Stimulated activated CD8-positive, alpha-beta memory T cell treated with anti-CD3 and anti-CD28 coated beads, Interleukin-12 subunit alpha, Interleukin-12 subunit beta, amount 100 ng/mL, for 4 hours (primary cell): ENCODE data around the gene HSDL2.

Source experiments
- DNase-seq: peaks from one replicate; pipeline ENCODE4 v3.0.0-alpha.2; 2020; ENCODE audit warnings: low read depth

HSDL2 gene

DNA sequence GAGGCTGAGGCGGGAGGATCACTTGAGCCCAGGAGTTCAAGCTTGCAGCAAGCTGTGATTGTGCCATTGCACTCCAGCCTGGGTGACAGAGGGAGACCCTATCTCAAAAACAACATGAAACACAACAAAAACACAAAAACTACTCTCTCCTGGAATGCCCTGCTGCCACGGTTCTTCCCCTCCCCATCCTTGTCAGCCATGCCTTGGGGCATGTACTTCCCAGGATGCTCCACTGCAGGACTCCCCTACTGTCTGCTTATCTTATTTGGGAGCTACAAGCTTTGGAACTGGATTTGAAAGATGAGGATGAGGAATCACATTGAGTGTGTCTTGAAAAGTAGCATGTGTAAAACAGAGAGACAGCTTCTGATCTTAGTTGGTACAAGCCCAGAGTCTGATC lies 66.6 kb downstream of the HSDL2 start:
- no peak for DNase-seq

DNA sequence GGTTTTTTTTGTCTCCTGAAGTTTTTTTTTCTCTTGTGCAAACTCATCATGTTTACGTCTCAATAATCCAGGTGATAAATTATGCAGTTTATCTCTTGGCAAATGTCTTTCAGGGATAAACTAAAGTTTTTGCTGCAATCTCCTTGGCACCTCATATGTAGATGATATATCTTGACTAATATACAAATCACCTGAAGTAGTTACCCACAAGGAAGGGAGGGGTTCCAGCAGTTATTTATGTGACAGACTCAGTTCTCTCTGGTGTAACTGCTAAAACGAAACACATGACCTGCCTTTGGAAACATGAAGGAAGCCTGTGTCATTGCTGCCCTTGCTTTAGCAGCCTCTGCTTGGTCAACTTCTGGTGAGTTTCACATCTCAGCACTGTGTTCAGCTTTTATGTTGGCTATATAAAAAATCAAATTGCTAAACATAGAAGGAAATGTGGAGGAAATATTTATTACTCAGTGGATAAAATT lies 67.4 kb downstream of the HSDL2 start:
- no peak for DNase-seq

DNA sequence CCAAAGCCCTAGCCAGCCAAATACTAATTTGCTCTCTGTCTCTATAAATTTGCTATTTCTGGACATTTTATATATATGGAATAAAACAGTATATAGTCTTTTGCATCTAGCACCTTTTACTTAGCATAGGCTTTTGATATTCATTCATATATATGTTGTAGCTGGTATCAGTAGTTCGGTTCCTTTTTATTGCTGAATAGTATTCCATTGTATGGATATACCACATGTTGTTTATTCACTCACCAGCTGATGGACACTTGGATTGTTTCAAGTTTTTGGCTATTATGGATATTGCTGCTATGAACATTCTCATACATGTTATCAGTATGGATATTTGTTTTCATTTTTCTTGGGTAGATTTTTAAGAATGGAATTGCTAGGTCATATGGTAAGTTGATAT lies 82.9 kb downstream of the HSDL2 start:
- no peak for DNase-seq

DNA sequence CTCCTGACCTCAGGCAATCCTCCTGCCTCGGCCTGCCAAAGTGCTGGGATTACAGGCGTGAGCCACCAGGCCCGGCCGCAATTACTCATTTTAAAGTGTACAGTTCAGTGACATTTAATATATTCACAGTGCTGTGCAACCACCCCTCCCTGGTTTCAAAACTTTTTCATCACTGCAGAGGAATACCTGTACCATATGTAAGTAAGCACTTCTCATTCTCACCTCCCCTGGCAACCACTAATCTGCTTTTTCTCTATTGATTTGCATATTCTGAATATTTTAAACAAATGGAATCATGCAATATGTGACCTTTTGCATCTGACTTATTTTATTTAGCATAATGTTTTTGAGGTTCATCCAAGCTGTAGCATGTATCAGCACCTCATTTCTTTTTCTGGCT lies 85.4 kb downstream of the HSDL2 start:
- no peak for DNase-seq

DNA sequence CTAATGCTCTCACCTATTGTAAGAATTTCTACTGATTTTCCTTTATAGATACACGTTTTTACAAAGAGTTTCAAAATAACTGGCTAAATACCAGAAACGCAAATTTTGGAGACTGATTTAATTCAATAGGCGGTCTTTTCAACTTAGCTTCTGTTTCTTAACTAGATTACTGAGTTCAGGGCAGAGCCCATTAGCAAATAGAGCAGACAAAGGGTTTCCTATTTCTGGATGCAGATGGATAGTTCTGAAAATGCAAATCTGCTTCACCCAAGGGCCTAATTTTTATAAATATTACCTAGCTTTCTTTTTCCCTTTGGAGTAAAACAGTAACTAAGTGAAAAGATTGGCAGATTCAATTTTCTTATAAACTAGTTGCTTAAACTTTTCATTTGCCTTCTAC lies 93.1 kb downstream of the HSDL2 start:
- no peak for DNase-seq

DNA sequence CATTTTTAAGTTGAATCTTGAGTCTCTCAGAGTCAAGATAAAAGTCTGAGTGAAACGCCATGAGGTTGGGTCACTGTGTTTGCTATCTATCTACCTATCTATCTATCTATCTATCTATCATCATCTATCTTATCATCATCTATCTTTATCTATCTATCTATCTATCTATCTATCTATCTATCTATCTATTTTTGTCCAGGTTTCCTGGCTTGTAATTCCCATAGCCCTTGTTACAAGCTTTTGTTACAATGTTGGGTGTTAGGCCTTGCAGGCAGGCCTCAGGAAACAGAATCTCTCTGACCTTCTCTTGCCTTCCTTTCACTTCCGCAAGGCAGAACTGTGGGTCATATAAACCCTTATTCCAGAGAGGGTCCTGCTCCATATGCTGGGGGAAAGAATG lies 94.1 kb downstream of the HSDL2 start:
- no peak for DNase-seq

DNA sequence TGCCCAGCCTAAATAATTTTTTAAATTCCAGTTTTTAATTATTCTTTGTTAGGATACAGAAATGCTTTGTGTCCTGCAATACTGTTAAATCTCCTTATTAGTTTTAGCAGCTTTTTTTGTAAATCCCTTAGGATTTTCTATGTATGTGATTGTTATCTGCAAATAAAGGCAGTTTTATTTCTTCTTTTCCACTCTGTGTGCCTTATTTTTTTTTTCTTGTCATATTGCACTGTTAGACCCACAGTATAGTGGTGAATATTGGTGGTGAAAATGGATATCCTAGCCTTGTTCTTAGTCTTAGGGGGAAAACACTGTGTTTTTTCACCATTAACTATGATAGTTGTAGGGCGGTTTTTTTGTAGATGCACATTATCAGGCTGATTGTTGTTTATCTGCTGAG lies 95.4 kb downstream of the HSDL2 start:
- DNase-seq: no peak

DNA sequence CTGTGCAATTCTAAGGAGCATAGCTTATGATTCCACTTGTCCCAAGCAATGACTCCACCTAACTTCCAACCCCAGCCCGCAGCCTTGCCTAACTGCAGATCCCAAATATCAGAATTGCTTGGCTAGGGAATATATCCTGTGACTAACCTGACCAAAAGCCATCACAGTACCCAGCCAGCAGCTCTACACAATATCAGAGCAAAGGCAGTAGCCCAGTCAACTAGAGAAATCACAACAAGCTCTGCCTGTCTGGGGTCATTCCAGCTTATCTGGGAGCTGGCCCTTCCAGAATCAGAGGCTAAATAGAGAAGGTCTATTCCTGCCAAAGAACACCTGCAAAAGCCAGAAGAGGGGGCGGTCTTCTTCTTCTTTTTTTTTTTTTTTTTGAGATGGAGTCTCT lies 97.4 kb downstream of the HSDL2 start:
- DNase-seq: no peak

DNA sequence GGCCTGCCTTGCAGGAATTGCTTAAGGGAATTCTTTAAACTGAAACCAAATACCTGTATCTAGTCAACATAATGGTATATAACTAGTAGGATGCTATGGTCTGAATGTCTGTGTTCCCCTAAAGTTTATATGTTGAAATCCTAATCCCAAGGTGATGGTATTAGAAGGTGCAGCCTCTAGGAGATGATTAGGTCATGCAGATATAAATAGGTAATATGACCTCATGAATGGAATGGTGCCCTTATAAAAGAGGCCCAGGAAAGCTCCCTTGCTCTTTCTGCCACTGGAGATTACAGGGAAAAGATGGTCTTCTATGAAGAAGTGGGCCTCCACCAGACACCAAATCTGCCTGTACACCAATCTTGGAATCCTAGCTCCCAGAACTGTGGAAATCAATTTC lies 99.3 kb downstream of the HSDL2 start:
- no peak for DNase-seq

DNA sequence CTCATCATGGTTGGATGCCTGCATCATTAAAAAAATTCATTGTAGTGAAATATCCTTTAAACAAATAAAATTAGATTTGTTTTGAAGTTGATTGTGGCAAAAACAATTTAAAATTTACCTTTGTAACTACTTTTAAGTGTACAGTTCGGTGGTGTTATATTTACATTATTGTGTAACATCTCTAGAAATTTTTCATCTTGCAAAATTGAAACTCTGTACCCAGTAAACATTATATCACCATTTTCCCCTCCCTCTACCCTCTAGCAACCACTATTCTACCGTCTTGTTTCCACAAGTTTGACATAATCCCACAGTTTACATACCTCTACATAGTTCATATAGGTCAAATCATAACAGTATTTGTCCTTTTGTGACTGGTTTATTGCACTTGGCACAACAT lies 104.7 kb downstream of the HSDL2 start:
- DNase-seq: no peak

DNA sequence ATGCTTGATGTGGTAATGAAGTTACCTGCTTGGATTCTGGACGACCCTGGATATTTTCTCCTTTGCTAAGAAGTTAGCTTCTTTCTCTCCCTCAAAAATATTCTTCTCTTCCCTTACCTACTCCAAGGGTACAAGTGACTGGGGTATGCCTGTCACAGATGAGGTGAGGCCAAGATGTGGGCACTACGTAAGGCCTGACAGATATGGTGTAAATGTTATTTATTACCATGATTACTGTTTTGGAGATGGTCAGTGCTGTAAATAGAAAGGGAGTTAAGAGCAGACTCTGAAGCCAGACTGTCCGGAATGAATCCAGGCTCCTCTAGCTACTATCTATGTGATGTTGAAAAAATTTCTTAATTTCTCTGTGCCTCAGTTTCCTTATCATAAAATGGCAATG lies 105.7 kb downstream of the HSDL2 start:
- DNase-seq: no peak

DNA sequence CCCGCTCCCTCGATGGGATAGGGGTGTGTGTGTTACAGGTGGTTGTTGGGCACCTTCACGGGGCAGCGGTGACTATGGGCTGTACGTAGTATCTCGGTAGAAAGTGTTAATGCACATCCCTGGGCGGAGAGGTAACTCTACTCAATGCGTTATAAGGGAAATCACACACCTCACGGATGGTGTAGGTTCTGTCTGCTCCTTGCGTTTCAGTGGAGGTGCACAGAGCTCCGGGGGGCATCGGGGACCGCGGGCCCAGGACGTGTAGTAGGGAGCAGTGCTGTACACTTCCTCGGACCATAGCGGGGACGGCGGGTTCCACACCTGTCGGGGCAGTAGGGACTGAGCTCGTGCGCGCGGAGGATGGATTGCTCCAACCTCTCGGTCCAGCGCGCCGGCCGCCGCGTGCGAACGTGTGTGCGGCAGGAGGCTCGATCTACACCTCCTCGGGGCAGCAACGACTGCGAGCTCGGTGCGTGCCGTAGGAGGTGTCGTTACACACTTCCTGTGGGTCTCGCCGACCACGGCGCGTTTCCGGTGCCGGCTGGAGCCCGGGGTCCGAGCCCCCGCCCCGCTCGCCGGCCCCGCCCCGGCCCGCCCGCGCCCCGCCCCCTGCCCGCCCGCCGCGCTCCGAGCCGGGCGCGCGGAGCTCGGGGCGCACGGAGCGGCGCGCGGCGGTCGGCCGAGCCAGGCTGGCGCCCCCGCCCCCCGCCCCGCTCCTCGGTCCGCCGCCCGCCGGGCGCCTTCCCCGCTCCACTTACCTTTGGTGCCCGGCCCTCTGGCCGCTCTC lies 106.5 kb downstream of the HSDL2 start, which contains the start of gene KIAA1958:
TSS of gene KIAA1958 (plus strand) at position 607 of the 787 bp plus-strand sequence. CDS start 87,254 bp downstream, outside the sequence.
- DNase-seq: peak; percentile 75

DNA sequence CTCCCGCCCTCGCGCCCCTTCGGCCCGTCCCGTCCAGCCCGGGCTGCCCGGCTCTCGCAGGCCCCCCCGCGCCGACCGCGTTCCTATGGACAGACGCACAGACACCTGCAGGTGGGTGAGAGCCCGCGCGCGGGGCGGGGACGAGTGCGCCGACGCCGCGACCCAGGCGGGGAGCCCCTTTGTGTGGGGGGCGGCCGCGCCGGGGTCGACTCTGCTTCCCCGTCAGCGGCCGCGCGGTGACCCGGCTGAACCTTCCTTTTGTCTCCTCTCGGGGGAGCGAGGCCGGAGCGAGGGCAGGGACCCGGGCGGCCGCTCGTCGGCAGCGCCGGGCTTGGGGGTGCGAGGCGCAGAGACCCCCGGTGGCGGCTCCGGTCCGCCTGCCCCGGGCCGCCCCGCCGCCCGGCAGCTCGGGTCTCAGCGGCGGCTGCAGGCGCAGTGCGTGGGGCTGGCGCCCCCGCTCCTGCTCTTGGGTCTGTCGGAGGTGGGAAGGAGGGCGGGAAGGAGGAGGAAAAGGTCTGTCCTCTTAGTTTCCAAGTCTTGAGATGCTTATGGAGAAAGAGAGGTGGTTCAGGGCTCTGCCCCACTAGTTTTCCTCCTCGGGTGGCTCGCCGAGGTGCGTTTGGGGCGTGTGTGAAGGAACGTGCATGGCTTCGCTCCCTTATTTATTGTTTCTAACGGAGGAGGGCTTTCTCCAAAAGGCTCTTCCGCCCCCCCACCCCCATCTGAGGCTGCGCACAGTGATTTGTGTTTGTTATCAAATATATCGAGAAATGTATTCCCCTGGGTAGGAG lies 107.3 kb downstream of the HSDL2 start:
- peak; percentile 29 for DNase-seq

DNA sequence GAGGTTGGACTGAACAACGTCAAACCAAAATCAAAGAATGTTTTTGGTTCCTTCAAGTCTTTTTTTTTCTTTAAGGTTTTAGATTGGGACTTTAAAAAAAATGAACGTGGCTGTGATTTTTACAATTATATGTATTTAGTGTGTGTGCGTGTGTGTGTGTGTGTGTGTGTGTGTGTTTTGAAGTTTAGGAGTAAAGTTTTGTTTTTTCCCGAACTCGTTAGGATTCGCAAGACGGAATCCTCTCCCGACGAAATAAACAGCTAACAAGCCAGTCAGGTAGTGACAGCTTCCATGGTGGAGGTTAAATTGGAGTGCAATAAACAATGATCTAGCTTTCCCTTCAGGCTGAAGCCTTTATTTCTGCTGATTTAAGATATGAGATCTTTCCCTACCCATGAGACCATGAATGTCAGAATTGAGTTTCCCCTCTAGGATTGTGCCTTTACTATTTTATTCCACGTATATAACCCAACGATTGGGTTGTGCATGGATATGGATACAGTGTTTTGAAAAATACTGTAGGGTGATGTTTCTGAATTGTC lies 108.0 kb downstream of the HSDL2 start:
- no peak for DNase-seq

DNA sequence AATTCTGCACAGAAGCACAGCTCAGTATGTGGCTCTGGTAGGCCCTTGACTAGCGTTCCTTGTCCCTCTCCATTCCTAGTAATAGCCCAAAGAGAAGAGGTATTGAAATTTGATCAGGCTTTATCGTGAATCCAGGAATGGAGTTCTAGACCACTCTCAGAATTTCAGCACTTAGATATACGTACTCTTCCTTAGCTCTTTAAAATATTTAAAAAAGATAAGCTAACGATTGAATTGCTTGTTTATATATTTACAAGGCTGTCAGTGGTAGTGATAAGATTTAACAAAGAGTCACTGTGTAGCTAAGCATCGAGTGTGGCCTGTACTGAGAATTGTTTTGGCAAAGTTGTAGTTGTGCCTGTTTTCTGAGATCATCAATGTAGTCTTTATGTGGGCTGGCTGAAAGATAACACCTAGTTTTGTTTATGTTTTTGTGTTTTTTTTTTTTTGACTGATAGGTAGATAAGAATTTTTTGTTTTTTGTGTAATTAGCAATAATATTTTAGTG lies 109.2 kb downstream of the HSDL2 start:
- DNase-seq: no peak

DNA sequence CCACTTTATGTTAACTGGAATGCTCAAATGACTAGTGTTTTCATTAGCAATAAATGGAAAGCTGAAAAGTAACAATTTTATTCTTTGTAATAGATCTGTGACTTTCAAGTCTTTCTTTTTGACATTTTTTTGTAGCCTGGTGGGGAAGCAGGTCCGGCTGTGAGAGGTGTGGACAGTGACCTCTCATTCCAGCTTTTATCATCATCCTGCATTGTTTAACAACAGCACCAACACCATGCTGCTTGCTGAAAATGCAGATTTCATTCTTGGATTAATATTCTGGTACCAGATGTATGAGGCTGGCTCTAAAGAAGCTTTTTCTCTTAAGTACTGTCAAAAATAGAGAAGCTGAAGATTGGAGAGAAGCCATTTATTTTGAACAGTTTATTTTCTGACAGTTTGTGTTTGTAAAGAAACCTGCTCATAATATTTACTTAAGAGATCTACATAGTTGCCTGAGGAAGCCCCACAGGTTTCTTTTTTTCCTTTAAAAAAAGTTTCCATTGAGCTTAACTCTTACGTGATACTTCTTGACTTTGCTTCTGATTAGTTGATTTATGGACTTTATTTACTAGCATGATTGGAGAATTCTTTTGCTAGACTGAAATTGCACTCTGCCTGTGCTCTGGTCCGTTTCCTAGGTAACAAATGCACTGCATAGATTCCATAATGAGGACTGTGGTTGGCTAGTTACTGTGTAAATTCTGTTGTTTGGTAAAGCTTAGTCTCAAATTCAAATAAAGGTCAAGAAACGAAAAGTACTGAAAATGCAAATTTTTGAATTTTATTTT lies 110.2 kb downstream of the HSDL2 start:
- no peak for DNase-seq

DNA sequence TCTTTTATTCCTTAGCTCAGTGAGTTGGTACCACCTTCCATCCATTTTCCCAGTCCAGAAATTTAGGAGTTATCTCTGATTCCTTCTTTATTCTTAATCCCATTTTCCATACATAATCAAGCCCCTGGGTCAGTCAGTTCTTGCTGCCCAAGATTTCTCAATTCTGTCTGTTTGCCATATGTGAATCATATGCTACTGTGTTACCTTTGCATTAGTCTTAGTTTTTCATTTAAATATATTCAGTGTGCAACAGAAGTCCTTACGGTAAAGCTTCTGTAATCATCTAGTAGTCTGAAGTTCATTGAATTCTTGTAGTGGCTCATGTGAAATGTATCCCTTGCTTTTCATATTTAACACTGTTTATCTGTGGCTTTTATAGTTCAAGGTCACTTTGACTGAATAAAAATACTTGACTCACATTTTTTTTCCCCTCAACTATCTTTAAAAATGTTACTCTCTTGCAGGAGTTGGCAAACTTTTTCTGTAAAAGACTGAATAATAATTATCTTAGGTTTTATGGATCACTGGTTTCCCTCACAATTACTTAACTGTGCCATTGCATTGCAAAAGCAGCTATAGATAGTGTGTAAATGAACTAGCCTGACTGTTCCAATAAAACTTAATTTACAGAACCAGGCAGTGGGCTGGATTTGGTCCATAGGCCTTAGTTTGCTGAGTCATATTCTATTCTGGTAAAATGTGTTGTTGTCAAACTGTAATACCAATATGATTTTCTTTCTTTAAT lies 113.7 kb downstream of the HSDL2 start:
- no peak for DNase-seq

DNA sequence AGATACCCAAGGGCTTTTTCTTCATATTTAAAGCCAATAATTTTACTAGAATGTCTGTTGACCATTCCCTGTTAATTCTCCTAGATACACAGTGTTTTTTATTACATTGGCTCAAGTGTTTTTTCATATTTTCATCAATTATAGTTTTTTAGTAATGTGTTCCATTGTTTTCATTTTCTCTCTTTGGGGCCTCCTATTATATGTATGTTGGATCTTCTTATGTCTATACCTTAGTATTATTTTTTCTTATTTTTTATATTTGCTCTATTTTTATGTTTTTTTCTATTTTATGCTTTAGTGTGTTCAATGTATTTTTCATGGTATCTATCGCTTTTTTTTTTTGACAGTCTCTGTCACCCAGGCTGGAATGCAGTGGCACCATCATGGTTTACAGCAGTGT lies 114.2 kb downstream of the HSDL2 start:
- no peak for DNase-seq

DNA sequence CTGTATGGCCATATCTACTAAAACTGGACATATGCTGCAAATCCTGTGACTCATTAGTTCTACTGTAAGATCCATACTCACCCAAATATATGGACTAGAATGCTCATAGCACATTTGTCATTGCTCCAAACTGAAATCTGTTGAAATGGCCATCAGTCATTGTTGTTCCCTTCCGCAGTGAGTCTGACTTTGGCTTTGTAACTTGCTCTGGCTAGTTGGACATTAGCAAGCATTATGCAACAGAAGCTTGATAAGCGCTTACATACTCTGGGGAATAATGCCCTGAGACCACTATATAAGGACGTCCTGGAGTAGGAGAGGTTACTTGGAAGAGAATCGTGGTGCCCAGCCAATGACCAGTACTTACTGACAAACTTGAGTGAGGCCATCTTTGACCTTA lies 115.7 kb downstream of the HSDL2 start:
- no peak for DNase-seq

DNA sequence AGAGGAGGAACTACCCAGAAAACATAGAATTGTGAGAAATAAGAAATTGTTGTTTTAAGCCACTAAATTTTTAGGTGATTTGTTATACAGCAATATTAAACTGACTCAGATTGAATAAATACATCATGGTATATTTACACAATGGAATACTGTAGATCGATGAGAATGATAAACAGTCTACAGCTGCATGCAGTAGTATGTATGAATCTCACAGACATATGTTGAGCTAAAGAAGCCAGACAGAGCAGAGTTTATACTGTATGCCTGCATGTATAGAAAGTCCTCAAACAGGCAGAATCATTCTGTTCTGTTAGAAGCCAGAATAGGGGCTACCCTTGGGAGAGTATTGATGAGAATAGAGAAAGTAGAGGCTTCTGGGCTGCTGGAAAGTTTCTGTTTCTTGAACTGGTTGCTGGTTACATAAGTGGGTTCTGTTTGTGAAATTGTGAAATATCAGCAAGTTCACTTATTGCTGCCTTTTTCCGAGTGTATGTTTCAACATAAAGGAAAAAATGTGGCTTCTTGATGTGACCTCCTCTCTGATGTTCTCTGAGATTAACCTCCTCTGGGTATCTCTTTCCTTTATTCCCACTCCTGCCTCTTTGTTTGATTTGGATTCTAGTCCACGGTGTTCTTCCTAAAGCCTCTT lies 116.3 kb downstream of the HSDL2 start:
- no peak for DNase-seq

DNA sequence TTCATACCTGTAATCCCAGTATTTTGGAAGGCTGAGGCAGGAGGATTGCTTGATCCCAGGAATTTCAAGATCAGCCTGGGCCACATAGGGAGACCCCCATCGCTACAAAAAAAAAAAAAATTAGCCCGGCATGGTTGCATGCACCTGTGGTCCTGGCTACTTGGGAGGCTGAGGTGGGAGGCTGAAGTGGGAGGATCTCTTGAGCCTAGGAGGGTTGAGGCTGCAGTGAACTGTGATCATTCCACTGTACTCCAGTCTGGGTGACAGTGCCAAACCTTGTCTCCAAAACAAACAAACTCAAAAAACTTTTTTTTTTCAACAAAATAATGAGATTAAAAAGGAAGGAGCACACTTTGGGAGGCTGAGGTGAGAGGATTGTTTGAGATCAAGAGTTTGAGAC lies 120.9 kb downstream of the HSDL2 start:
- DNase-seq: no peak
